ENCODE results near the gene RDH13. TPM values are rescaled to one million over a fixed set of nuclear protein-coding genes. Genes with fewer than 3 reads are reported as not detected.

The RDH13 gene
- total RNA-seq, 1 experiment from 2014 or later: 39.5 TPM

GRCh38 chr19:55088021-55088451 is 25.1 kb upstream of the RDH13 start:
- no peaks in the 10 kb centered on the region for H3K9me3 Mint-ChIP-seq
- peaks cover 42% of the 10 kb centered on the region for H3K27me3 Mint-ChIP-seq (ENCODE audit: low read depth)
- DNase-seq (ENCODE audit: low spot score): peak; percentile 17
- H3K4me1 Mint-ChIP-seq: peaks cover 46% of the 10 kb centered on the region
- H3K4me3 Mint-ChIP-seq: peak overlapping the region; percentile 88
- ChIA-PET CTCF (interaction anchor here (0.5 to 3.6 kb wide), 20 partner anchors 11 to 625 kb away, joined by 3 to 46 read pairs (median 6); partner anchors contain the start of genes CDC42EP5, DNAAF3, EPS8L1 and LENG9), POLR2A (interaction anchor here (1.8 to 1.9 kb wide), 2 partner anchors 26 to 27 kb away, joined by 5 to 6 read pairs; partner anchors contain the start of gene RDH13)
- peaks cover 15% of the 10 kb centered on the region for H3K36me3 Mint-ChIP-seq
- TF ChIP-seq ZNF232 (CRISPR knock-in tag; IDR thresholded peaks at IDR 0.05) (no peak), FOXK1 (CRISPR knock-in tag; IDR thresholded peaks at IDR 0.05) (no peak), AR (CRISPR knock-in tag; IDR thresholded peaks at IDR 0.05) (no peak), E2F5 (CRISPR knock-in tag; IDR thresholded peaks at IDR 0.05) (no peak), CDX4 (CRISPR knock-in tag; IDR thresholded peaks at IDR 0.05; ENCODE audit: borderline replicate concordance) (no peak), ZNF532 (CRISPR knock-in tag; IDR thresholded peaks at IDR 0.05; ENCODE audit: borderline replicate concordance) (no peak), MXD4 (CRISPR knock-in tag; IDR thresholded peaks at IDR 0.05; ENCODE audit: borderline replicate concordance) (no peak), E2F1 (CRISPR knock-in tag; IDR thresholded peaks at IDR 0.05) (no peak), SOX15 (CRISPR knock-in tag; IDR thresholded peaks at IDR 0.05) (no peak), RORB (CRISPR knock-in tag; IDR thresholded peaks at IDR 0.05) (no peak), ZNF138 (CRISPR knock-in tag; conservative IDR thresholded peaks at IDR 0.05) (no peak)
- no peak for ATAC-seq
- peak overlapping the region; percentile 76 for H3K27ac Mint-ChIP-seq

GRCh38 chr19:55087542-55087901 is 24.6 kb upstream of the RDH13 start:
- peaks cover 15% of the 10 kb centered on the region for H3K36me3 Mint-ChIP-seq
- H3K27me3 Mint-ChIP-seq (ENCODE audit: low read depth): peaks cover 47% of the 10 kb centered on the region
- H3K27ac Mint-ChIP-seq: peak overlapping the region; percentile 51
- ChIA-PET POLR2A (interaction anchor here (0.5 to 1.9 kb wide), 8 partner anchors 25 to 877 kb away, joined by 3 to 8 read pairs (median 4); partner anchors contain the start of gene RDH13), CTCF (interaction anchor here (0.5 to 3.6 kb wide), 19 partner anchors 9 to 614 kb away, joined by 3 to 46 read pairs (median 6); partner anchors contain the start of genes CDC42EP5, DNAAF3, EPS8L1 and PPP1R12C)
- H3K9me3 Mint-ChIP-seq: no peaks in the 10 kb centered on the region
- H3K4me1 Mint-ChIP-seq: peaks cover 50% of the 10 kb centered on the region
- H3K4me3 Mint-ChIP-seq: peak overlapping the region; percentile 88
- DNase-seq (ENCODE audit: low spot score) (no peak), ATAC-seq (no peak)
- TF ChIP-seq ZNF423 (CRISPR knock-in tag; IDR thresholded peaks at IDR 0.05) (no peak), FOXJ3 (CRISPR knock-in tag; IDR thresholded peaks at IDR 0.05; ENCODE audit: borderline replicate concordance) (no peak), JUN (CRISPR knock-in tag; IDR thresholded peaks at IDR 0.05) (no peak), NR1H2 (CRISPR knock-in tag; IDR thresholded peaks at IDR 0.05) (no peak), ERG (CRISPR knock-in tag; IDR thresholded peaks at IDR 0.05) (no peak), ZBTB21 (CRISPR knock-in tag; IDR thresholded peaks at IDR 0.05; ENCODE audit: borderline replicate concordance) (no peak), RELA (CRISPR knock-in tag; IDR thresholded peaks at IDR 0.05; ENCODE audit: borderline replicate concordance) (no peak), ATF6 (CRISPR knock-in tag; IDR thresholded peaks at IDR 0.05) (no peak), EMX1 (CRISPR knock-in tag; IDR thresholded peaks at IDR 0.05) (no peak), GRHL2 (CRISPR knock-in tag; IDR thresholded peaks at IDR 0.05; ENCODE audit: insufficient replicate concordance, severe bottlenecking) (no peak)
